ENCODE results near the gene ARMC2. TPM values are rescaled to one million over a fixed set of nuclear protein-coding genes. Genes with fewer than 3 reads are reported as not detected.

The ARMC2 gene
- total RNA-seq, 1 donor from 2014 or later, result 3.5 TPM

- Mint-ChIP-seq H3K27ac (no peak overlapping the region), H3K9me3 (no peaks in the 10 kb centered on the region), H3K27me3 (no peaks in the 10 kb centered on the region), H3K4me1 (peaks cover 11% of the 10 kb centered on the region), H3K4me3 (no peak overlapping the region), H3K36me3 (ENCODE audit: low read depth) (no peaks in the 10 kb centered on the region)
- POLR2A ChIA-PET, result no interaction called here
- ATAC-seq (ENCODE audit: low read depth) (no peak), DNase-seq (no peak)
- CTCF ChIA-PET, result no interaction called here
- no peak for TF ChIP-seq CTCF (IDR thresholded peaks at IDR 0.05)
- intact Hi-C loops (cut with micrococcal nuclease), result no loop called here
Observed at GRCh38 chr6:108952776-108953486, 104.7 kb downstream of the ARMC2 start.

GRCh38 chr6:108953681-108954080 lies 105.5 kb downstream of the ARMC2 start:
- Mint-ChIP-seq H3K27ac (no peak overlapping the region), H3K27me3 (no peaks in the 10 kb centered on the region), H3K4me1 (peaks cover 3% of the 10 kb centered on the region), H3K4me3 (no peak overlapping the region), H3K9me3 (no peaks in the 10 kb centered on the region), H3K36me3 (ENCODE audit: low read depth) (no peaks in the 10 kb centered on the region)
- DNase-seq (no peak), ATAC-seq (ENCODE audit: low read depth) (no peak)
- ChIA-PET CTCF (no interaction called here), POLR2A (no interaction called here)
- no peak for TF ChIP-seq CTCF (IDR thresholded peaks at IDR 0.05)
- intact Hi-C loops (cut with micrococcal nuclease), result no loop called here

- intact Hi-C loops (cut with micrococcal nuclease), result no loop called here
- TF ChIP-seq CTCF (IDR thresholded peaks at IDR 0.05), result no peak
- CTCF ChIA-PET, result no interaction called here
- ATAC-seq (ENCODE audit: low read depth) (no peak), DNase-seq (no peak)
- Mint-ChIP-seq H3K27ac (no peak overlapping the region), H3K9me3 (no peaks in the 10 kb centered on the region), H3K4me1 (peaks cover 10% of the 10 kb centered on the region), H3K36me3 (ENCODE audit: low read depth) (no peaks in the 10 kb centered on the region), H3K4me3 (no peak overlapping the region), H3K27me3 (no peaks in the 10 kb centered on the region)
- POLR2A ChIA-PET, result interaction anchor here (0.7 kb wide), 1 partner anchor 1148 kb away, joined by 4 read pairs; no protein-coding TSS in a partner anchor
Observed at GRCh38 chr6:108955329-108955949, 107.2 kb downstream of the ARMC2 start.

- ChIA-PET CTCF (no interaction called here), POLR2A (interaction anchor here (0.6 kb wide), 1 partner anchor 34 kb away, joined by 5 read pairs; no protein-coding TSS in a partner anchor)
- Mint-ChIP-seq H3K27me3 (no peaks in the 10 kb centered on the region), H3K4me3 (no peak overlapping the region), H3K27ac (no peak overlapping the region), H3K9me3 (no peaks in the 10 kb centered on the region), H3K4me1 (peaks cover 10% of the 10 kb centered on the region), H3K36me3 (ENCODE audit: low read depth) (no peaks in the 10 kb centered on the region)
- no peak for TF ChIP-seq CTCF (IDR thresholded peaks at IDR 0.05)
- ATAC-seq (ENCODE audit: low read depth), result no peak
- no peak for DNase-seq
- intact Hi-C loops (cut with micrococcal nuclease), result no loop called here
Observed at GRCh38 chr6:108957221-108957620, 109.0 kb downstream of the ARMC2 start.

GRCh38 chr6:108958900-108959770 lies 110.9 kb downstream of the ARMC2 start:
- Mint-ChIP-seq H3K9me3 (no peaks in the 10 kb centered on the region), H3K4me3 (no peak overlapping the region), H3K4me1 (peaks cover 10% of the 10 kb centered on the region), H3K27me3 (no peaks in the 10 kb centered on the region), H3K27ac (no peak overlapping the region), H3K36me3 (ENCODE audit: low read depth) (no peaks in the 10 kb centered on the region)
- no peak for DNase-seq
- no peak for ATAC-seq (ENCODE audit: low read depth)
- ChIA-PET POLR2A (no interaction called here), CTCF (interaction anchor here (0.9 kb wide), 1 partner anchor 66 kb away, joined by 3 read pairs; no protein-coding TSS in a partner anchor)
- intact Hi-C loops (cut with micrococcal nuclease), result no loop called here
- no peak for TF ChIP-seq CTCF (IDR thresholded peaks at IDR 0.05)
